GM21423 (cell line): ENCODE measurements around the gene TULP4.

Experiments used
- ATAC-seq: cut with Tn5 transposase; IDR thresholded peaks from one replicate; pipeline ENCODE4 v1.9.1; 2021; ENCODE audit warnings: mild to moderate bottlenecking, moderate library complexity; ENCODE audit not compliant: unreplicated experiment

TULP4 gene

DNA sequence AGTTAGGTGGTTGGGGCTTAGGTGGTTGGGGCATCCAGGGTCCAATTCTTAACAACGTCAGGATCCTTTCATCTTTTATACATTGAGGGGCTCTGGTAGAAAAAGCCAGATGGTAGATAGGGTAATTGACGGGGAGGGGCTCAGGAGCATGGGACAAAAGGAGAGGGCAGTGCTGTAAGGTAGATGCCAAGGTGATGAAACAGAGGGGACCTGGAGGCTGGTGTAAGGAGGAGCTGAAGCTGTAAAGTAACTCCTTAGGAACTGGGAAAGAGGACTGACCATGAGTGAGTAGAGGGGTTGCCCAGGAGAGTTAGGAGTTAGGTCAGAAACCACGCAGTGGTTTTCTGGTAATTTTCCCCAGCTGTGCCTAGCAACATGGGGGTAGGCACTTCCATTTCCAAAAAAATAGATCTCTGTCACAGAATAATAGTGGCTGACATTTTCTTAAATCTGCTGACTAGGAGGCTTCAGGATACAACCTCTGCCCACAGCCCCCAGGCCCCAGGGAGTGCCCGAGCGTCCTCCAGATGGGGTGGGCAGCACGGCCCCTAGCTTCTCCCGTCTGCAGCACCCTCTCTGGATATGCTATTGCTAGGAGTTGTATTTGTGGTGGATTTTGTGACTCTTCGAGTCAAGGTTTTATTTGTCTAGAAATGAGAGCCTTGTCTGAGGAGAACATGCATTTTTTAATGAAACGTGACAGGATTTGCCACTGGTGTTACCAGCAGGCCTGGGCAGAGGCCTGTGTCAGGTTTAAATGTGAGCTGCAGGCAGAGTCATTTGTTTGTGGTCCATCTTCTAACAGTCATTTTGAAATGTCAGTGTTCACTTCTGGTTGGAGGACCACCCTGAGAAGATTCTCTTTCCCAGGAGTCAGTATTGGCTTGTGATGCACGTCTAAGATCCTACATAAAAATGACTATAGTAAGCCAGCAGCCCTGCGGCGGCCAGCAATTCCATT, 44.6 kb downstream of the TULP4 start:
- no peak for ATAC-seq

DNA sequence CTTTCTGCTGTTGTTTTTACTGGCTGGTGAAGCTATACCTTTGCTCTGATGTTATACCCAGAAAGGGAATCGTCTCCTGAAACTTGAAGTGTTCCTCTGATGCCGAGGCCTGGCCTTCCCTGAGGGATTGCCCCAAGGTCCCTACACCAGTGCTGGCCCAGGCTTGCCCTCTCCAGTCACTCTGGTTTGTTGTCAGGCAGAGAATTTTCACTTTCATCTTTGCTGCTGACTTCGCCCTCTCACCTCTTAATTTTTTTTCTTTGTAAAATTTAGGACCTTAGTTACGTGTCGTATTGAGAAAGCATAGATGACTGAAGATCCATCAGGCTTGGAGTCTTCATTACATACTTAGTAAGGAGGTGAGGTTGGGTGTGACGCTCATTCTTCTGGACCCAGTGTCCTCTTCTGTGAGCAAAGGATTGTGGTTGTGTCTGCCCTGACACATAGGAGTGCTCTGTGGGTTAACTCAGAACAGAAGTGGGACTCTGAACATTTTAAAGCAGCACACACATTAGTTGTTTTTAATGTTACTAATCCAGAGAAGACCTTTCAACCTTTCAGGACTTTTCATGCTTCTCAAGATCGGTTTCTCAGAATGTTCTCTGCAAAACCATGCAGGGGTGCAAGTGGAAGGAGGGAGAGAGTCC, 45.4 kb downstream of the TULP4 start:
- ATAC-seq = no peak

DNA sequence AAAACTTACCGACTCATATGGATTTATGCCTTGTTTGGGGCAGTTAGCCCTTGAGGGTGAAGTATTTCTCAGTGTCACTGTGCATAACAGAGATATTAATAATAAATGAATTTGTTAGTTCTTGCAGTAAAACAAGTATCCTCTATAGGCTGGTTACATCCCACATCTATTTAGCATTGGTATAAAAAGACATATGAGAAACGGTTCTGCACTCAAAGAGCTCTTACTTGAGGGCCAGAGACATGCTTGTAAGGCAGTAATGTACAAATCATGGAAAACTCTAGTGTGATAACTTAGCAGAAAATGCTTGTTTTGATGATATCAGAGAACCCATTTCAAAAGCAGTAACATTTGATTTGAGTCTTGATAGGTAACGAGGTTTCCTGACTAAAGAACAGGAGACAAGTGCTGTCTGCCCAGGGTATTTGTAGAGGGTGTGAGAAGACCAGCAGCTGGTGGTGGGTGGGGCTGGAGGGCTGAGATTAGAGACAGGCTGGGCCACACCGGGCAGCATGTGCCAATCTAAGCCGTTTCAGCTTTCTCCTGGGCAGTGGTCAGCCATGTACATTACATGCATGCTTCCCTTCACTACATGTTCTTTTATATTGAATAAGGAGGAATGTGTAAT, 46.3 kb downstream of the TULP4 start:
- ATAC-seq = no peak

DNA sequence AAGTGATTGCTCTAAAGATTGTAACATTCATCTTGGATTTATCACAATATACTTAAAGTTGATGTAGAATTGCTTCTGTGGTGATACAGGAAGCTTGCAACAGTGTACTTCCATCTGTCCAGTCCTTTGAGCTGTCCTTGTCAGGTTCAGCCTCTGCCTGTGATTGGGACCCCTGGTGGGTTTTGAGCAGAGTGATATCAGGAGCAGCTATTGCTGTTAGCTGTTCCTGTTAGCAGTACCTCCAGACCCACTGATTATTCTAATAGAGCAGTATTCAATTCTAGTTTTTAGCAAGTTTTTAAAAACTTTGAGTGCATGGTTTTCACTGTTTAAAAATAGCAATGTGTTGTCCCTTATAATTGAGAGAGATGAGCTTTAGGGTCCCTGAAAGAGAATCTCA, 48.8 kb downstream of the TULP4 start:
- no peak for ATAC-seq

DNA sequence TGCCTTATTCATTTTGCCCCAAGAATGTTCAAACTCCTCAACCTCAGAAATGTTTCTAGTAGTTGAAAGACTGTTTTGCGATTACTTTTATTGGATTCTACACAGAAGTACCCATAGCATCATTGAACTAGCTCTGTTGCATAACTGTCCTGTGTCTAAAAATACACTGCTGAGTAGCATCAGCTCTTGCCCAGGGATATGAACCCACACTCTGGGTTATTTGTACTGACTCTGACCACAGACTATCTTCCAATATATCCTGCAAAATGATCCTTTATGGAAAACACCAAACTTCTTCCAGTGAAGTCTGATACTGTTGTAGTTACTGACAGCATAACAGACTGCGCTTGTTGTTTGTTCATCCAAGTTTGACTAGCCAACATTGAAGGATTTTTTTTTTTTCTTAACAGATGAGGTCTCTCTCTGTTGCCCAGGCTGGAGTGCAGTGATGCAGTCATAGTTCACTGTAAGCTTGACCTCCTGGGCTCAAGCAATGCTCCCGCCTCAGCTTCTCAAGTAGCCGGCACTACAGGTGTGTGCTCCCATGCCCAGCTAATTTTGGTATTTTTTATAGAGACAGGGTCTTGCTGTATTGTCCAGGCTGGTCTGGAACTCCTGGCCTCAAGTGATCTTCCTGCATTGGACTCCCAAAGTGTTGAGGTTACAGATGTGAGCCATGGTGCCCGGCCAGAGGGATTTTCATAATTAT, 49.9 kb downstream of the TULP4 start:
- ATAC-seq = no peak

DNA sequence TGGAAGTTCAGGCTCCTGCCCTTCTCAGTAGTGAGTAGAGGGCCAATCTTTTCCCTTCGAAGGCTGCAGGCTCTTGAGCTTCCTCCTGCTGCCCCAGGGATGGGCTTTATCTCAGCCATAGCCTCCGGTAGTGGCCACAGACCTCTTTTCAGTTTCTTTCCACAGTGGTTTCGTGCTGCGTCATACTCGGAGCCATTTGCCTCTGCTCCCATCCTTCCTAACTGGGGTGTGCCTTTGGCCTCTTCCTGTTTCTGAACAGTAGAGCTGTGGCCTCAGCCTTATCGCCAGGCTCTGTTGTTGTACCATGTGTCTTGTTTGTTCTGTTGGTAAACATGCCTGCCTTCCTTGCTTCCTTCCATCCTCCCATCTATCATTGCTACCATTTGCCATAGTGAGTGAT, 54.1 kb downstream of the TULP4 start:
- ATAC-seq = no peak

DNA sequence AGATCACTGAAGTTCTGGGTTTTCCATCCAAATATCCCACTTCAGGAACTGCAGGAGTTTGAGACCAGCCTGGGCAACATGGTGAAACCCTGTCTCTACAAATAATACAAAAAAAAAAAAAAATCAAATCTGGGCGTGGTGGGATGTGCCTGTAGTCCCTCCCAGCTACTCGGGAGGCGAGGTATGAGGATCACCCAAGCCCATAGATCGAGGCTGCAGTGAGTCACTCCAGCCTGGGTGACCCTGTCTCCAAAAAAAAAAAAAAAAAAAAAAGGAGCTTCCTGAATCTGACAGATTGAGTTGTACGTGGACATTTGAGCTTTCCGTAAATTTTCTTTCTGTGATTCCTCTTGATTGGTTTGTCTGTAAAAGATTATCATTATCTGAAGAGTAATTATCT, 55.6 kb downstream of the TULP4 start:
- no peak for ATAC-seq

DNA sequence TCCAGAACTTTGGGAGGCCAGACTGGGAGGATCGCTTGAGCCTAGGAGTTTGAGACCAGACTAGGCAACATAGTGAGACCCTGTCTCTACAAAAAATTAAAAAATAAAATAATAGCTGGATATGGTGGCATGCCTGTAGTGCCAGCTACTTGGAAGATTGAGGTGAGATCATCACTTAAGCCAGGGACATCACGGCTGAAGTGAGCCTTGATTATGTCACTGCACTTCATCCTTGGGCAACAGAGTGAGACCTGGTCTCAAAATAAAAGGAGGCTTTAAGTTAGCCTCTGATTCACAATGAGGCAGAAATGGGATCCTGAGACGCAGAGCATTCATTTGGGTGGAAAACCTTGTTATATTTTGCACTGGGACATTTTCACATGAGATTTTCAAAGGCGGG, 57.0 kb downstream of the TULP4 start:
- no peak for ATAC-seq

DNA sequence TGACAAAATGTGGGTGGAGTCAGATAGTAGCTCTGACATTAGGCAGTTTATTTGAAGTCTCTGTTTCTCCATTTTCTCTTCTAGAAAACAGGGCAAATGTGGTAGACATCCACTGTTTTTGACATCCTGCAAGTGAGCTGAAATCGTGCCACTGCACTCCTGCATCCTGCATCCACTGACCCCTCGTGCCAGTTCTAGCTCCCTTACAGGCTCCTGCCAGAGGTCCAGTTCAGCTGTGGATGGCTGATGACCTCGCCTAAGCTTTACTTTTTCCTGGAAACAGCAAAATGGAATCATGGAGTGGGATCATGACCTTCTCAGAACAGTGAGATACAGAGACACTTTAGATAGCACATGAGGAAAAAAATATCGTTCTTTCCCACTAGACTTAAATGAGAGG, 58.5 kb downstream of the TULP4 start:
- ATAC-seq = no peak

DNA sequence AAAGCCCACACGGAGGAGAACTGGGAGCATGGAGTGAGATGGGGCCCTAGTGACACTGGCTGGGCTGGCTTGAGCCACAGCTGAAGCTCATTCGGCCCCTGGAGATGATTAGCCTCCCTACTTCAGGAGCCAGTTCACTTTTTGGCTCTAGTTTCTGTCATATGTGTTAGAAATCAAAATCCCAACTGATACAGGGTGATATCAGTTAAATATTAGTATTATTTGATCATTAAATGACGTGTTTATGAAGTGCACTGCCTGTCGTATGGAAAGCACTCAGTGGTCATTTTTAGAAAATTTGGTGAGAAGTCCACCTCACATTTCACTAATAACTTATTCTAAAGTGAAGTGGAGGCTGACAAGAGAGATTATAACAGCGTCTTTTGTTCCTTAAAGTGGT, 59.0 kb downstream of the TULP4 start:
- ATAC-seq = no peak

DNA sequence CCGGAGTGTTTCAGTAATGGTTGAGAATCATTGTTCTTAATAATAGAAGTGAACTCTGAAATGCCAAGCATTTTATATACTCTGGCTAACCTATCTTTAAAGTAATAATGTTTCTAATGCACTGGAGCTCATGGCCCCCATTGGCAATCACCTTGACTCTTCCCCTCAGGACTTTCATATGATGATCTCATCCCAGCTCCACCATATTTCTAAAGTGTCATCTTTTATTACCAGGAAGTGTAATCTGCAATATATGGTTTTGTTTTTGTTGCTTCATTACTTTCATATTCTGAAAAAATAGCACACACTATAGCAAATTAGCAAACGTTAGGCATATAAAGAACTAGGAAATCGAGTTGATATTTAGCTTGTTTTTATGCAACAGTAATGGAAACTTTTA, 60.3 kb downstream of the TULP4 start:
- ATAC-seq = no peak

DNA sequence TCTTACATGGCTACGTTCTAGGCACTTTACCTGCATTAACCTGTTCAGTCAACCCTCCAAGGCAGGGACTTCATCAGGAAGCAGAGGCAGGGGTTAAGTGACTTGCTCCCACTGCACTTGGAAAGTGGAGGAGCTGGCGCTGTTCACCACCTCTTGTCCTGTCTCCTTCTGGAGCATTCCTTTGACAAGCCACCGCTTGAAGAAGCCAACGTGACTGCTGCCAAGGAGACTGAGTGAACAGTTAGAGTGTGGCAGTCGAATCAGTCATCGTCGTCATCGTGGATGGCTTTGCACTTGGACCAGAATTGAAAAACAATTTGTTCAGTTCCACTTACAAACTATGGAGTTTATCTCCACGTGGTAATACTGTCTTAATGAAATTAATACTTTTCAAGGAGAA, 60.9 kb downstream of the TULP4 start:
- no peak for ATAC-seq

DNA sequence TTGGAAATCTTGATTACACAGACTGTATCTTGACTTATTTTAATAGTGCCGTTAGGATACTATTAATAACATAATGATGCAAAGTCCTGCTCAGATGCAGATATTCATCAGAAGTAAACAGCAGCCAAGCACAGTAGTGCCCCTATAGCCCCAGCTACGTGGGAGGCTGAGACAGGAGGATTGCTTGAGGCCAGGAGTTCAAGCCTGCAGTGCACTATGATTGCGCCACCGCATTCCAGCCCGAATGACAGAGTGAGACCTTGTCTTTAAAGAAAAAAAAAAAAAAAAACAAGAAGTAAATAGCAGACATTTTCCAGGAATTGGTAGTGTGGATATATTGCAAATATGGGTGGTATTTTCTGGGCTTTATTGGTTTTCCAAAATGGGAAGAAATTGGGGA, 61.8 kb downstream of the TULP4 start:
- ATAC-seq = no peak

DNA sequence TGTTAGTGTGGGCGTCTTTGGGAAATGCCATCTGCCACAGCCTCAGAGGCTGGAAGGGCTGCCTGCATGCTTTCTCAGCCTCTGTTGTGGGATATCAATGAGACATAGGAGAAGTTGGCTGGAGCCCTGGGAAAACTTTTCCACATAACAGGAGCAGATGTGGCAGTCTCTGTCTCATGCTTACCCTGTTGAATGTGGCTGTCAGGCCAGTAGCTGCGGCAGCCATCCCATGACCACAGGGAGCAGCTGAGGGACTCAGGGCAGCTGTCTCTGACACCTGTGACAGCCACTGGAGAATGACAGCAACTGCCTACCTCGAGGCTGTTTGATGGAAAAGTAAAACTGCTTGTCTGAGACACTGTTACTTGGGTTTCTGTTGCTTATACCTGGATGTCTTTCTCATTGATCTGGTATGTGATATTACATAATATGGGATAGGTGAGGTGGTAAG, 64.4 kb downstream of the TULP4 start:
- ATAC-seq = no peak

DNA sequence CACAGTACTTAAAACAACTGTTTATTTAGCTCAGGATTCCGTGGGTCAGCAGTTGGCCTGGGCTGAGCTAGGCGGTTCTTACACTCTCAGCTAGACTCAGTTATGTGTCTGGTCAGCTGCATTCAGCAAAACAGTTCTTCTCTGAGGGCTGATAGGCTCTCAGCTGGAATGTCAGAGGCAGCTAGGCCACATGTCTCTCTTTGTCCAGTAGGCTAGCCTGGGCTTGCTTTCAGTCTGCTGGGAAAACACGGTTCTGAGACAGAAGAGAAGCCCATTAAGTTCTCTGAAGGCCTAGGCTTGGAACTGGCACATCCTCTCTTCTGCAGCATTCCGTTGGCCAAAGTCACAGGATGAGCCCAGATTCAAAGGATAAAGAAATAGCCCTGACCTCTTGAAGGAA, 65.6 kb downstream of the TULP4 start:
- ATAC-seq = no peak

DNA sequence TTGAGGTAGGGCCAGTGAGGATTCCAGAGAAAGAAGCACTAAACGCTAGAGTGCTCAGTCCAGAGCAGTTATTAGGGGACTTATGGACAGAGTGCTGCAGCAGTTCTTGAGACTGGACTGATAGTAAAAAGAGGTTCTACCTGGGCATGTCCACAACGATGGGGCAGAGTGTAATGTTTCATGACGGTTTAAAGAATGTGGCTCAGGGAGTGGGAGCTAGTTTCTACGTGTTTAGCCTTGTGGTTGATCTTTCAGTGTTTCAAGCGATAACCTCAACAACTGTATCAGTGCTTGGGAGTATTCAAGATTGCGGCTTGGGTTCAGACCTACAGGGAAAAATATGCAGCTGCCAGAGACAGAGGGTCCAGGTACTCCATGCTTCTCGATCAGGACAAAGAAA, 67.1 kb downstream of the TULP4 start:
- no peak for ATAC-seq

DNA sequence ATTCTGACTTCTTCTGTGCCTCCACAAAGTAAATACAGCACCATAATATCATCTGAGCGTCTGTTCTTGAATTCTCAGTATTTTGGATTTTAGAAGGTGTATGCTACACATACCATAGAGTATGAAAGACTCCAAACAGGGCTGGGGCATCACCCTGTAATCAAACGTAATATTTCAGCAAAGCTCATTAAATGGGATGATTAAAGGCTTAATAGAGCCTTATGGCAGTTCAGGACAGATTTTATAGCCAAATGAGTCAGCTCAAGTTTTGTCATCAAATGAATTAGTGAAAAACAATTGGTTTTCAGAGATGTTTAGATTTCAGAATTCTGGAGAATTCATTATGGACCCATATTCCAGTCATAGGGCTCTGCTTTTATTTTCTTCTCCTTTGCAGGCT, 68.9 kb downstream of the TULP4 start:
- ATAC-seq = no peak

DNA sequence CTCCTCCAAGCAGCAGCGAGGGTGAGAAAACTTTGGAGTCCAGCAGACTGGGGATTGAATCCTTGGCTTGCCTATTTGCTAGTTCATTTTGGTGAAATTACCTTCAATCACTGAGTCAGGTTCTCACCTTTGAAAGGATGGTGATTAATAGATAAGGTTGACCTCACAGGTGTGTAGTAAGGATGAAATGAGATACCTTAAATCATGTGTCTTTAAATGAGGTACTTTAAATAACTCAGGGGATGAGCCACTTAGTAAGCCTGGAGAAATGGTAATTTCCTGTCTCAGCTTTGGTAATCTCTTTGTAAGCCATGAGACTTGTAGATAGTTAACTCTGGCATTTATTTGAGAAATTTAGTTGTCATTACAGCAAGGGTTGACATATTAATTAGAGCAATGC, 70.2 kb downstream of the TULP4 start:
- no peak for ATAC-seq

DNA sequence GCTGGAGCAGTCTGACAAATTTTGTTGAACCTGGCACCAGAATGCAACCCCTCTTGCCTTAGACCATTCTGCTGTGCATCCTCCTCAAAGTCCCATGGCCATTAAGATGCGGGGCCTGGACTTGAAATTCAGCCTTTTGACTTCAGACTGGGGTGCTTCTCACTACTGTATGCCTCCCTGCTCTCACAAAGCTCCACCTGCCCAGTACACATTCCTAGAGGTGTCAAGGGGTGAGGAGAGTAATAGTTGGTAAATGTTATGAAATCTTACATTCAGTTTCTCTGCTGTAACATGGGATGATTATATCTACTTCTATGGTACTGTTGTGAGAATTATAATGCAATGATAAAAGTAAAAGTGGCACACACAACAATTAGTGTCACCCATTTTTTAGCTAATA, 70.8 kb downstream of the TULP4 start:
- ATAC-seq = no peak

DNA sequence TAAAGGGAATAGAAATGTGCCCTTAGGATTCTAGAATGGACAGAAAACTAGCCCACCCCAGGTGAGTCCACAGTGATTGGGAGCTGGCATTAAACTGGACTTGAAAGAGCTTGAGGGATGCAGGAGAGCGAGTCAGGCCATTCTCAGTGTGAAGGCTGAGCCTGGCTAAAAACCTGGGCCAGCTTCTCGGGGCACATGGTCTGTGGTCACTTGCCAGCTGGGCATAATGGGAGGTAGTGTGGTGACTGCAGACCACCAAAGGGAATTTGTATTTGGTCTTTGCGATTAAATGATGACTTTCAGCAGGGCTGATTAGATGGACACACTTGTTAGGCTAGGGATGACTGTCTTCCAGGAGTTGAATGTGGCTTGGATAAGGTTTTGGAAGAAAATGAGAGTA, 71.3 kb downstream of the TULP4 start:
- ATAC-seq = no peak

DNA sequence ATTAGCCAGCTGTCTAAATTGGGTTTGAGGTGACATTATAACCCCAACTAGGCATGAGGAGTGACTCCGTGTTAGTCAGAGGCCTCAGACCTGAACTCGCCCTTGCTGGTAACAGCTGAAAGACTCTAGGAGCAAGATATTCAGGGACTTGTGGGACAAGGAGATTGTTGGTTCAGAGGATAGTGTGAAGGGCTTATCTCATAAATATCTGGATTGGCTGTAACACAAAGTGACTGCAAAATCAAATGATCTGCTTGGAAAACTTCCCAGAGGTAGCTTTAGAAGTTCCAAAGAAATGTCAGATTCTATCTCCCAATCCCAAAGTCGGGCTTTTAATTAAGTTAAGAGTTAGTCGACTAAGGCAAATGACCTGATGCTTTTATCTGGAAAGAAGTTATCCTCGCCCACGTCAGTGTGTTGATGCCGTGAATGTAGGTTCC, 72.4 kb downstream of the TULP4 start:
- ATAC-seq = no peak
